NCI-H146 treated with DMSO at 0.1 percent for 48 hours (cell line): ENCODE measurements around the gene SASH1.
"Not testable (repeated sequence)": the region's sequence is repeated elsewhere in the genome, so short reads cannot be mapped to it uniquely, and the experiment has no call there.

Source experiments
- DNase-seq: peaks from one replicate; lab custom pipeline; 2025; ENCODE audit not compliant: unreplicated experiment; lab: John Stamatoyannopoulos, UW

The SASH1 gene

GRCh38 chr6:148328876-148329555 lies 13.6 kb upstream of the SASH1 start:
- no peak for DNase-seq

DNA sequence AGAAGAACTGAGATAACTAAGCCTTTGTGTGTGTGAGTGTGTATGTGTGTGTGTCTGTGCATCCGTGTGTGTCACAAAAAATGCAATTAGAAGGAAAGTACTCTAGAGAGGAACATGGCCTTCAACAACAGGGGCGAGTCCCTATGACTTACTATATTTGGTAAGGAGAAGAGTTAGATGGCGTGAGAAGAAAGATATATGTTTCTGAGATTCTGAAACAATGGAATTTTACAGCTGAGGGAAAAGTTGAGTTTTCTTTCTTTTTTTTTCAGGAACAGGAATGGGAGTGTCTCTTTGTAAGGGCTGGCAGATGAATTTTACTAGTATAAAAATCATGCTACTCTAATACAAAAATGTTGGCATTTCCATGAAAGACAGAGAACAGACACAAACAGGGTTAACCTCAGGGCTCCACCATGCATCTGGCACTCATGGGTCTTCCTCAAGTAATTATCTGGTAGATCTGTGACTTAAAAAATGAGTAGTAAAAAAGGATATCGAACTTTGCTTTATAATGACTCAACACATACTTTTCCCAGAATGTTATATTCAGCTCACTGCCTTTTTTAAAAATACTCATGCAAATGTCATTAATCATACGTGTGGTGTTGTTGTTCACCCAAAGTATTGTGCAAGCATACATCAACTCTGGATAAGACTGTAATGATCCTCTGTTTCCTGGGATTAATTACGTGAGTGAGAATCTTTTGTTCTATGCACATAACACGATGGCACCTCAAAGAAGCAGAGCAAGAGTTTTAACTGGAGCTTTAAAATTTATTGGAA lies 12.8 kb upstream of the SASH1 start:
- DNase-seq, result no peak

- no peak for DNase-seq
These were observed 10.6 kb upstream of the SASH1 start for GRCh38 chr6:148332088-148332487.

GRCh38 chr6:148336901-148337300 lies 5.7 kb upstream of the SASH1 start:
- no peak for DNase-seq

DNA sequence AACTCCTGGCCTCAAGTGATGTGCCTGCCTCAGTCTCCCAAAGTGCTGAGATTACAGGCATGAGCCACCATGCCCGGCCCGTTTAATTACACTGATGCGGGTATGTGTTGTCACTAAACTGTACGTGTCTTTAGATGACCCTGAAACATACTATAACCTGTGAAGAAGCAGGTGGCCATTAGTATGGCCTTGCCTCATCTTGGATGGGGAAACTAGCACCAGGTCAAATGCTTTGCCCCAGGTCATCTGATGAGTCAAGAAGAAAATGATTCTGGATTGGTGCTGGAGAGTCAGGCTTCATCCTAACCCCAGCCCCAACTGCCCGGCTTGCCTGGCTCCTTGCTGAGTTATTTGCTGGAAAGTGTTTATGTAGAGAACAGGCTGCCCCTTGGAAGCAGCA lies 2.9 kb upstream of the SASH1 start:
- DNase-seq, result no peak

GRCh38 chr6:148340586-148341297 lies 1.9 kb upstream of the SASH1 start:
- DNase-seq, result no peak

- DNase-seq, result peak; percentile 52
These were observed 613 bp upstream of the SASH1 start for GRCh38 chr6:148342100-148342349.

GRCh38 chr6:148343047-148343782 lies 577 bp downstream of the SASH1 start:
- peak; percentile 33 for DNase-seq

- no peak for DNase-seq
These were observed 2.5 kb downstream of the SASH1 start for GRCh38 chr6:148345176-148345575.

DNA sequence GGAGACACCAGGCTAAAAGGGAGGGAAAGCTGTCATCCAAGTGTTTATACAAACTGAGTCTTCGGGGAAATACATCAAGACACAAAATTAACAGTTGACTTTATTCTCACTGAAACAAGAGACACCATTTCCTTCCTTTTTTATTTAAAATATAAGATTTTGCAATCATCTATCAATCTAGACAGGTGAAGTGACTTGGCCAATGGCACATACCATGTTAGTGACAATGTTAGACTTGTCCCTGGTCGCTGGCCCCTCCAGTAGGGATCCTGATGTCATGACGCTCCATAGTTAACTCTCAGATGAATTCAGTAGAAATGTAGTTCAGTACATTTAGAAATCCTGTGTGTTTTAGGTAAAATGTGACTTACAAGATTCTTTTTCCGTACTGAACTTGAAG lies 2.9 kb downstream of the SASH1 start:
- DNase-seq, result no peak

DNA sequence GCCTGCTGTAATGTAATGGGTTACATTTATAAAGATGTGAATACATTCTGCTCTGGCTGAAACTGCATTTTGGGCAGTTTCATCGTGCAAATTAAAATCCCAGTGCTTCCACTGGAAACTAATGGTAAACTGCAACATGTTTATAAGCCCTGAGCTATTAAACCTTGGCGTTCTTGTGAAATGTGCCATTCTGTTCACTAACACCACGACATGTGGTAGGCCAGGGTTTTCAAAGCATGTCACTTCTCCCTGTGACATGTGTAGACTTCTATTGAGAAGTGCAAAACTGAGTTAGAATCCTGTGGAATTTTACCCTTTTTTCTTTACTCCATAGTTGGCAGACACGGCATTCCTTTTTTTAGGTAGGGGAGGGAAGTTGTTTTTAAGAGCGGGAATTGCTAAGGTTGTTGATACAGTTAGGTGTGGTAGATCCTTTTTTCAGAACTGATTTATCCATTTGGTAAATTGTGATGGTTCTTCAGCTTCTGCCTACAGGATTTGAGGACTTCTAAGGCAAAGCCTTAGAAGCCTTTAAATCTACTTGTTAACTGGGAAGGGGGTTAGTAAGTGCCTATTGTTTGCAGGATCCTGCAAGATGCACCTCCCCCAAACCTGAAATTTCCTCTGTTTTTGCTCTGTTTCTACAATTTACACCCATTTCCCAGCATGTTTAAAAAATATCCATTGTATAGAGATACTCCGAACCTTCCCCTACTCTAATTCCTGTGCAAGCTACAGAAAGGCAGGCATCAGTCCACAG lies 4.2 kb downstream of the SASH1 start:
- no peak for DNase-seq

GRCh38 chr6:148347441-148348054 lies 4.9 kb downstream of the SASH1 start:
- DNase-seq, result no peak

DNA sequence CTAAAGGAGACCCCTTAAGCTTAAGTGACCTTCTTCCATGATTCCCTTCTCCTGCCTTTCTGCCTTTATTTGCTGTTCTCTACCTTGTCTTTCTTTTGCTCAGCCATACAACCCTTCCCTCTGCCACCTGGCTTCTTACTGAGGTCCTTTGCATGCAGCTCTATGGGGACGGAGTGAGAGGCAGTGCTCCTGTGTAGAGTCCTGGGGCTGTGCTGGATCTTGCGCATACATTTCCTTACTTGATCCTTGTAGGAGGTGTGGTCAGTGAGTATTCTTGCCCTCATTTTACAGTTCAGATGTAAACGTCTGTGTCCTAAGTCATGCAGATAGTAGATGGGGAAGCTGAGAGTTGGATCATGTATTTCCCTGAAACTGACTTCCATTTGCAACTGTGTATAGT lies 5.7 kb downstream of the SASH1 start:
- no peak for DNase-seq

GRCh38 chr6:148348778-148349177 lies 6.1 kb downstream of the SASH1 start:
- no peak for DNase-seq

DNA sequence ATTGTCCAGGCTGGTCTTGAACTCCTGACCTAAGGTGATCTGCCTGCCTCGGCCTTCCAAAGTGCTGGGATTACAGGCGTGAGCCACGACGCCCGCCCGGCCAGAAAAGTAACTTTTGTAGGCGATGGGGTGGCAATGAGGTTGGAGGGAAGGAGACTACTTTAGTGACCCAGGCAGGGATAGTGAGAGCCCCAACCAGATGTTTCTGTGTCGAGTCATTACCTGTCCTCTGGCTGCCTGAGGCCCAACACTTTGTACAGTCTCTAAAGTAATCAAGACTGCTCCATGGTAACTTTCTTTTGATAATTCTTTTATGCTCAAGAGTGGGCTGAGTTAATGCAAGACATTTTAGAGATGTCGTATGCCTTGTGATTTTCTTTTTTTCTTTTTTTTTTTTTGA lies 6.8 kb downstream of the SASH1 start:
- DNase-seq, result no peak

DNA sequence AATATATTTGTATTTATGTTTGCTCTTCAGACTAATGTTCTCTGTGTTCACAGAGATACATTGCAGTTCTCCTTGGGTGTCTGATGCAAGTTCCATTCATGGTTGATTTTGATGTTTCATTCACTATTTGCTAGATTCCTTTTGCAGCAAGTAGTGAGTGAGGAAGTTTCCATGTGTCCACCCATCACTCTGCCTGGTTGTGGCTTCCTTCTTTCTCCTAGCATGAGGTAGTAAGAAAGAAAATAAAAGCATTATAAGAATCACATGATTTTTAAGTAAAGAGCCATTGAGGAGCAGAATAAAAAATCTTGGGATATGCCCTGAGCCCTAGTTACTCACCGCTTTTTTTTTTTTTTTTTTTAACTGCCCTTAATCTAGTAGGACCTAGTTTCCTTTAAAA lies 8.7 kb downstream of the SASH1 start:
- no peak for DNase-seq

GRCh38 chr6:148352421-148352820 lies 9.8 kb downstream of the SASH1 start:
- DNase-seq, result not testable (repeated sequence)

DNA sequence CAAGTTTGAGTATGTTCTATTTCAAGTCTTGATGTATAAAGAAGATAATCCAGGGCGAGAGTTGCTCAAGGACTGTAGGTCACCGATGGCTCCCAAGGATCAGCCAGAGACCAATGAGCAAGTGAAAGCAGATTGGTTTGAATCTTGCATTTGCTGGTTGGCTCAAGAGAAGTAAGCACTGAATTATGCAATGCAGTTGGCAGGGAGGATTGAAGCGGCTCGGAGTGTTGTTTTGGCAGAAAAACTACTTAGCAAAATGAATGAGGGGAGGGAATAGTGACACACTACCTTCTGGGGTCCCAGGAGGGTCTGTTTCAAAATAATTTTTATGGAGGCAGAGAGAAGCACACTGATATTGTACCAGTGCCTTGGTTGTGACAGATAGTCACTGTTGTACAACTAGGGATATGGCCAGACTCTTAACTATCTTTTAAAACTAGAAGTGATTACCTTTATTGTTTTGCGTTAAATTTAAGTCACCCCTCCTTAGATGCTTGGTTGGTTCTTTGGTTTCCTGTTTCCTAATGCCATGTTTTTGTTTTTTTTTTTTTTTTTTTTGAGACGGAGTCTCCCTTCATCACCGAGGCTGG lies 15.7 kb downstream of the SASH1 start:
- no peak for DNase-seq

GRCh38 chr6:148359228-148359627 lies 16.6 kb downstream of the SASH1 start:
- DNase-seq, result no peak
